Tongue (tissue), 2 donors: Measurements from ENCODE around the gene FAM222B. TPM values are rescaled to one million over a fixed set of nuclear protein-coding genes. Genes with fewer than 3 reads are reported as not detected.

Experiments
- DNase-seq: peaks from one replicate; pipeline ENCODE4 v3.0.0-alpha.2; 2015
- total RNA-seq: library from RNA; depleted of rRNA; stranded (reverse); fragments of >200 nt; gene quantifications from one replicate; pipeline ENCODE4 v1.2.3, GENCODE V29; 2014

Gene FAM222B
- total RNA-seq, 1 donor from 2014 or later, result 3.2 TPM

DNA sequence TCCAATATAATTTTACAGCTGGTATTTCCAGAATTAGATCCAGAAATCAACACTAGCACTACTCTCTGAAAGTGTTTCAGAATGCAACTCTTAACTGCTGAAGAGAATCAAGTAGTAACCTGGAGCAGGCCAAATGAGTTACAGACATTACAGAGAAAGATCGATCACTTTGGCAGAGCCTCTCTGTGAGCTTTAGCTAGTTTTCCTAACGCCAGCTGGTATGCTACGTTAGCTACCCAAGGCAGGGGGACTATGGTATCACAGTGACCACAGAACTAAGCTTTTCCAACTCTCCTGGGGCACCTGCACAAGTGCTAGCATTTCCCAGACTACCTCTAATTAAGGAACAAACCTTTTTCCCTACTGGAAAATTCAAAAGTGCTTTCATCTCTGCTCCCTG is 68.4 kb downstream of the FAM222B start:
- DNase-seq, result no peak

DNA sequence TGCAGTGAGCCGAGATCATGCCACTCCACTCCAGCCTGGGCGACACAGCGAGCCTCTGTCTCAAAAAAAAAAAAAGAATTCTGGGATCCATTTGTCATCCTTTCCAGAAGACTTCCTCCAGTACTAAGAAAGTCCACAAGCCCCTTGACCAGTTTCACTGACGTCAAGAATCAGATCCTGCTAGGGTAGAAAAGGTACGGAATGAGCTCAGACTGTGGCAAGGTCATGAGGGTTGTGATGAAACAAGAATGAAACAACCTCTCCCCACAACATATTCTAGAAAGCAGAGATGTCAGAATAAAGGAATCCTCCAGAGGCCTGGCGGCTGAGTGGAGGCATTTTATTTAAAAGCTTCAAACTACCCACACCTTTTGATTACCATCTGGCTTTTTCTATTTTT is 68.9 kb downstream of the FAM222B start:
- DNase-seq, result no peak

DNA sequence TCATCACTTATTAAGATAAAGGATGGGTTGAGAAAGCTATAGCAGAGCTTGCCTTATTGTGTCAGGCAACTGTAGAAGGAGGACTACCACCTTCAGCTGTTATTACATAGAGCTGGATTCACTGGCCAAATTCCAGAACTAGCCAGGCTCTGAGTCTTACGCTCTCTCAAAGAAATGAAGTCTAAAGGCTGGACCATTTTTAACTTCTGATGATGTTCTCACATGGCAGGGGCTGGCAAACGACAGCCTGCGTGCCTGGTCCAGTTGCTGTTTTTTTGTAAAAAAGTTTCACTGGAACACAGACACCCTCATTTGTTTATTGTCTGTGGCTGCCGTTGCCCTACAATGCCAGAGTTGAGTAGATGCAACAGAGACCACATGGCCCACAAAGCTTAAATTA is 77.6 kb downstream of the FAM222B start:
- DNase-seq, result no peak

DNA sequence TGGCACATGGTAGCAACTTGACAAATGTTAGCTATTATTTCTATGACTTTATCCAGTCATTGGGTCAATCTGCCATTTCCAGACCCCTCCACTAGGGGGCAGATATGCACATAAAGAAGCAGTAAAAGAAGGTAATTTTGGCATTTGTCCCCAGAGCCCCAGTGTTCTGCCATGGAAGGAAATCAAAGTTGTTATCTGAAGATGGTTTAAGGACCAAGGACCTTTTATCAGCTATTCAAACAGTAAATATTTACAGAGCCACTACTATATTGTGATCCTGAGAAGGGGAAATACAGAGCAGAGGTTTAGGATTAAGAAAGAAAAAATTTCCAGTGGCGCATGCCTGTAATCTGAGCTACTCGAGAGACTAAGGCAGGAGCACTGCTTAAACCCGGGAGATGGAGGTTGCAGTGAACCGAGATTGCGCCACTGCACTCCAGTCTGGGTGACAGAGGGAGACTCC is 78.8 kb downstream of the FAM222B start:
- peak; percentile 89 for DNase-seq

DNA sequence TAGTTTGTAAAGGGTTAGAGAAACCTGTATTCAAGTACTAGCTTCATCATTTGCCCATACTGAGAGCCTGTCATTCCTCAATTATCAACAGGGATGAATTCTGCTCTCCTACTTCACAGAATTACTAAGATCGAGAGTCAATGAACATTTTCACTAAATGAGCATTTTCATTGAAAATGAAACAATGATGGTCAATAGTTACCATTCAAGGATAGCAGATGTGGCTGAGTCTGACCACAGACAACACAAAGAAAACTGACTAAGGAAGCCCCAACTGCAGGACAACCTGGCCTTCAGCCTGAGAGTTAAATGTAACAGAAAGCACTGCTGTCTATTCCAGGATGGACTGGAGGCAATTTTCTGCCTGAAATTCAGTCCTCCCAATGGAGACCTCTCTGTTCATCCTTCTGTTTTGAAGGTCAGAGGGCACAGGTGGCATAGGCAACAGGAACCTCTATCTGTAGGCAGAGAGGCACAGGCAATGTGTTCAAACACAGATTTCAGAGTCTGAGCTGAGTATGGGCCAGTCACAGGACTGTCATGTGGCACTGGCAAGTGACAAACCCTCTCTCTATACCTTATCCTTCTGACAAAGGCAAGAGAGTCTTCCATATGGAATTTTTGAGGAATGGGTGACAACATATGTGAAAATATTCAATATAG is 79.3 kb downstream of the FAM222B start:
- DNase-seq, result no peak

DNA sequence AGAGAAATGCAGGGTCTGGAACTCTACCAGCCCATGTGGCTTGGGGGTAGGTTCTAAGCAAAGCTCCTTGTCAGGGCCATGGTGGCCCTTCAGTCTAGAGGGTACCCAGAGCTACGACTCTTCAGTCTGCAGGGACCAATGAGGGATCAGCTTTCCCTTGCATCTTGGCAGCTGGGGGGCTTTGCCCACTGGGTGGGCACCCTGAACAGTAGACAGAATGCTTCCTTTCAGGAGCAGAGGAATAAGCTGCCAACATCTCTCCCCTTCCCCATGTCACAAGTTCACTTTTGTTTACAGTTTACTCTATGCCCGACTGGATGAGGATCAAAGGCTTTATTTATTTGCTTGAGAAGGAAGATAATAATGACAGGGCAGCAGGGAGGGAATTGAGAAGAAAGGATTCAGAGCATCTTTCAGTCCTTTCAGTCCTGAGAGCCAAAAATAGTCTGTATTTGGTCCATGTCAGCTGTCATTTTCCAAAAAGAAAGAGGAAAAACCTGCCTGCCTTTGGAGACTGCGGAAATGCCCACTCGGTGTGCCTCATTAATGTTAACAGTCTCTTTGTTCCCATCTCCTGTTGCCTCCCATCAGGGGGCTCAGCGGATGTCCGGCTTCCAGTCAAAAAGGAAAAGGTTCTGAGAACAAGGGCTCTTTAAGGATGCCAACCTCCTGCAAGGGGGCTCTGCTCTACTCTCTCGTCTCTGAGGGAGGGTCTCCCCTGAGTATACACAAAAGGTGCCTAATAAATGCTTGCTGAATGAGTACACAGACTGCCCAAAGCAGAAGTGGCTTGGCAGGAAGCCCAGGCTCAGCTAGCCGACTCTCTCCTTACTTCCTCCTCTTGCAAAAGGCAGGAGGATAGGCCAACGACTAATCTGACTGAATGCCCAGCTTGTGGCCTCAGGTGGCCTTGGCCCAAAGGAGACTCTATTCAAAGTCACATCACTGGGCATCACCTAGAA is 81.7 kb downstream of the FAM222B start:
- DNase-seq, result no peak

DNA sequence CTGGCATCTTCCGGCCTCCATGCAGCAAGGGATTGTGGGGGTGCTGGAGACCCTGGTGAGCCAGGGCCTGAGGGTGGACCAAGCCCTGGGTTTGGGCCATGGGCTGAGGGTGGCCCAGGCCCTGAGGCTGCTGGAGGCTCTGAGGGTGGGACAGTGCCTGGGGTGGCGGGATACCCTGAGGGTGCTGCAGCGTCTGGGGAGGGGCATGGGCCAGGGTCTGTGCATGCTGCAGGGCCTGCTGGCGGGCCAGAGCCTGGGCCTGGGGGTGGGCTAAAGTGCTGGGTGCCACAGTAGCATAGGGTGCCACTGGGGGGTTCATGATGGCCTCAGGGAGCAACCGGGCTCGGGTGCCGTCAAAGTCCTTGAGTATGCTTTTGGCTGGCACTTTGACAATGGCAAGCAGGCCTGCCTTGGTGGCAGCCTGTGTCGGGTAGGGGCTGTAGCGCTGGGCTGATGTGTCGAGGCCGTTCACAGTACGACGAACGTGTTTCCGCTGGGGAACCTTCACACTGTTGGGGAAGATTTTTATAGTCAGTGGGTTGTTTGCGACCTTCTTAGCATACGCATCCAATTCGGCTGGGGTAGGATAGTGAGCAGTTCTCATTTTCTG is 83.2 kb downstream of the FAM222B start:
- no peak for DNase-seq

DNA sequence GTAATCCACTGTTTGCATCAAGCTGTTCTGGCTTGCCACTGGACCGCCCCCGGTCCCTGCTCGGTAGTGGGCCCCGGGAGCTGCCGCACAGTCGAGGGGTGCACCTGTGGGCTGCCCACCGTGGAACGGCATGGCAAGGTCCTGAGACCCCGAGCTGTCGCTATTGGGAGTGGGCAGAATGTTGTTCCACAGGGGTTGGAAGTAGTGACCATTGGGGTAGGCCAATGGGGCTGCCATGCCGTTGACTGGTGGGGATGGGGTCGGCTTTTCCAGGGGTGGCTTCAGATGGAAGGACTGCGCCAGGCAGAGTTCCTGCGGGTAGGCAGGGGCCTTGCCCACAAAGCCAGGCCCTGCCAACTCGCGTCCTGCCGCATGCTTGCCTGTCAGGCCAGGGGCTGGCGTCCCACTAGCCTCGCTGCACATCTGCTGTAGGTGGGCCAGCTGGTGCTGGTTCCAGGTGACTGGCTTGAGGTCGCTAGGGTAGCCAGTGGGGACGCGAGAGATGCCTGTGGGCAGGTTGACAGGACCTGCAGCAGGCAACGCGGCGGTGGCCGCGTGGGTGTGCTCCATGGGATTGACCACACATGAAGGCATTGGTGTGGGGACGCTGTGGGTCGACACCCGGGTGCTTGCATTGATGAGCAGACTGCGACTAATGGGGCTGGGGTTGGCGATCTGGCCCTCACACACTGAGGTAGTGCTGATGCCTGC is 84.0 kb downstream of the FAM222B start:
- DNase-seq, result no peak

DNA sequence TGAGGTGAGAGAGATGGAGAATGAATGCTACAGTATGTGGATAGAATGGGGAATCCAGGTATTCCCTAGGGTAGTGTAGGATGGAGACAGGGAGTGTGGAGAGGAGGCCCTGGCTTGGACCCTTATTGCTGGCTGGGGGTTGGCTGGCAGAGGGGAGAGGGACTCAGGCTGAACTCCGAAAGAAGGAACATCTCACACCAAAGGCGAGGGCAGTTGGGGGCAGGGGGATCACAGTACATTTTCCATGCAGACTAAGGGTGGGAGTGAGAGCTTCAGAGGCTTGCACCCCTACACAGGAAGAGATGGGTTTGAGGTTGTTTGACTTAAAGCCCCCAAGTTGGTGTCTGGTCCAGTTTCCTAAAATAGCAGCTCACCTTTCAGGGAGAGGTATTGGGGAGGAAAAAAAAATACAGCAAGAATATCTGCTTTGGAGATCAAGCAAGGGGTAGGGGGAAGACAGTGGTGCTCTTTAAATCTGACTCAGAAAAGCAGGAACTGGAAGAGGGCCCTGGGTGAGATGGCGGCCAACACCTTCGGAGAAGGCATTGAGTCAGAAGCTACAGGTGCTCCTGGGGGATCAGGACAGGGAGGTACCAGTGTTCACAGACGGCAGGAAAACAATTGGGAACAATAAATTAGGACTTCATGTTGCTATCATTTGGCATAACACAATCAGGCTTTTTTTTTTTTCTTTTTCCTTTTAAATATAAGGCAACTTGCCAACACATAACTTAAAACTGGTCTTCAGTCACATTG is 86.4 kb downstream of the FAM222B start:
- DNase-seq, result no peak

DNA sequence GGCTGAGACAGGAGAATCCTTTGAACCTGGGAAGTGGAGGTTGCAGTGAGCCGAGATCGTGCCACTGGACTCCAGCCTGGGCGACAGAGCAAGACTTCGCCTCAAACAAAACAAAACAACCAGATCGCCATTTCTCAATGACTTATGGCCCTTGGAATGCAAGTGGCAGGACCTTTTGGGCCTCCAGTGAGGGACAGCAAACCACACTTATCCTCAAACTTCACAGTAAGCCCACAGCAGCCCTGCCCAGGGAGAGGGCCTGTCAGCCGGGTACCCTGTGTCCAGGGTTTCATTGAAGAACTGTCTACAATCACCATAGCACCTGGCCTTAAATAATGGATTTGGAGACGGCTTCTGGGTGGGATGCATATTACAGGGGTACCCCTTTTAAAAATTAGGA is 87.1 kb downstream of the FAM222B start:
- DNase-seq, result no peak

DNA sequence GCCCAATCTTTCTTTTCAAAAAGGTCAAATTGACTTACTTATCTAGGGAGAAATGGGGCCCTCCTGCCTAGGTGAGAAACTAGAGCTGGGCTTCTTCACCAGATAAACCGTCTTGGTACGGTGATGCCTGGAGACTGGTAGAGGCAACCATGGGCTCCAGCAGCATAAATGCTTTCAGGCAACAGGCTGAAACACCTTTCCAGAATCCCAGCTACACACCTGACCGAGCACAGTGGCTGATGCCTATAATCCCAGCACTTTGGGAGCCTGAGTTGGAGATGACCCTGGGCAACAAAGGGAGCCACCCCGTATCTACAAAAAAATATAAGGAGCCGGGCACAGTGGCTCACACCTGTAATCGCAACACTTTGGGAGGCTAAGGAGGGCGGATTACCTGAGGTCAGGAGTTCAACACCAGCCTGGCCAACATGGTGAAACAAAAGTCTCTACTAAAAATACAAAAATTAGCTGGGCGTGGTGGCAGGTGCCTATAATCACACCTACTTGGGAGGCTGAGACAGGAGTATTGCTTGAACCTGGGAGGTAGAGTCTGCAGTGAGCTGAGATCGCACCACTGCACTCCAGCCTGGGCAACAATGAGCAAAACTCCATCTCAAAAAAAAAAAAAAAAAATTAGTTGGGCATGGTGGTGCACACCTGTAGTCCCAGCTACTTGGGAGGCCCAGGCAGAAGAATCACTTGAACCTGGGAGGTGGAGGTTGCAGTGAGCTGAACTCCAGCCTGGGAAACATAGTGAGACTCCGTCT is 90.8 kb downstream of the FAM222B start:
- DNase-seq, result no peak

DNA sequence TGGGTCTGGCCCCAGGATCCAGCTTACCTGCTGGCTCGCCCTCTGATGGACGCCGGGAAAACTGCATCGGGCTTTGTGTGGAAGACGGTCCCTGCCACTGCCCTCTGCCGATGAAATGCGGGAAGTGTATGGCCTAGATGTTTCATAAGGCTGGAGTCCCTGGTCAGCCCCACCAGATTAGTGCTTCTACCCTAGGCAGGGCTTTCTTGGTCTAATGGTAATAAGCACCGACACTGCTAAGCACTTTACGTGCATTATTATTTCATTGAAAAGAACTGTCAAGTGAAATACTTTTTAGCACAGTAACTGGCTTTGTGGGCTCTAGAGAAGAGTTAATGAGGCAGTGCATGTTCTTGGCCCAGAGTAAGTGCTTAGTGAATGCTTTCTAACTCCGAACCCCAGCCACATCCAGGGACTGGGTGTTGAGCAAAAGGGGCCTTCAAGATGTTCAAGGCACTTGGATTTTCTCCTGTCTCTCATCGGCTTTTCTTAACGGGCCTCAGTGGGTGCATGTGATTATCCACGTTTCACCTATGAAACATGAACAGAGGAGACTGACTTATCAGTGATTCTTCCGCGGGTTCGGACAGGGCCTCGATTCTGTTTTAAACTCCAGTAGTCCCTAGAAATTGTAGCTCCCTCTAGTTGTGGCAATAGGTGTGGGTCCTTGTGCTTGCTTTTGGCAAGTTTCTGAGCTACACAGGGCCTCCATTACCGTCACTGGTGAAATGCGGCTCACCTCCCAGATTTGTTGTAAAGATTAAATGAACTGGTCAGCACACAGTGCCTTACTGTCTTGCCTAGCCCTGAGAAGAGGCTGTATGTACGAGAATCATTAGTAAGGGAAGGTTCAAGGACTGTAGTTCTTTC is 92.2 kb downstream of the FAM222B start:
- DNase-seq, result peak; percentile 97

DNA sequence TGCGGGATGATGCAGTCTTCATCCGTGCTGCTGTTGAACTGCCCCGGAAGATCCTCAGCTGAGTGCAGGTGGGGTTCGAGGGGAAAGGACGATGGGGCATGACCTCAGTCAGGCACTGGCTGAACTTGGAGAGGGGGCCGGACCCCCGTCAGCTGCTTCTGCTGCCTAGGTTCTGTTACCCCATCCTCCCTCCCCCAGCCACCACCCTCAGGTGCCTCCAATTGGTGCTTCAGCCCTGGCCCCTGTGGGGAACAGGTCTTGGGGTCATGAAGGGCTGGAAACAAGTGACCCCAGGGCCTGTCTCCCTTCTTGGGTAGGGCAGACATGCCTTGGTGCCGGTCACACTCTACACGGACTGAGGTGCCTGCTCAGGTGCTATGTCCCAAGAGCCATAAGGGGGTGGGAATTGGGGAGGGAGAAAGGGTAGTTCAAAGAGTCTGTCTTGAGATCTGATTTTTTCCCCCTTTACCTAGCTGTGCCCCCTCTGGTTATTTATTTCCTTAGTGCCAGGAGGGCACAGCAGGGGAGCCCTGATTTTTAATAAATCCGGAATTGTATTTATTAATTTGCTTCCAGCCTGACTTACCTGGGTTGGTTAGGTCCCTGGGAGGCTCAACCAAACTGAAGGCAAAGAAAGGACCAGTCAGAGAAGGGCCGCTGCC is 92.9 kb downstream of the FAM222B start:
- DNase-seq, result no peak

DNA sequence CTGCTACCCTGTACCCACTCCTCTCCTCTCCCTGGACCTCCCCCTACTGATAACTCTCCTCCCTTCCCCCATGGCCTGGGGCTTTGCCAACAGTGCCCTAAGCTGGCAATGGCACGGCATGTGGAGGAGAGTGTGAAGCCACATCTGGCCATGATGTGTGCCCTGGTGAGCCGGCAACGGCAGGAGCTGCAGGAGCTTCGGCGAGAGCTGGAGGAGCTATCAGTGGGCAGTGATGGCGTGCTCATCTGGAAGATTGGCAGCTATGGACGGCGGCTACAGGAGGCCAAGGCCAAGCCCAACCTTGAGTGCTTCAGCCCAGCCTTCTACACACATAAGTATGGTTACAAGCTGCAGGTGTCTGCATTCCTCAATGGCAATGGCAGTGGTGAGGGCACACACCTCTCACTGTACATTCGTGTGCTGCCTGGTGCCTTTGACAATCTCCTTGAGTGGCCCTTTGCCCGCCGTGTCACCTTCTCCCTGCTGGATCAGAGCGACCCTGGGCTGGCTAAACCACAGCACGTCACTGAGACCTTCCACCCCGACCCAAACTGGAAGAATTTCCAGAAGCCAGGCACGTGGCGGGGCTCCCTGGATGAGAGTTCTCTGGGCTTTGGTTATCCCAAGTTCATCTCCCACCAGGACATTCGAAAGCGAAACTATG is 93.6 kb downstream of the FAM222B start:
- no peak for DNase-seq

DNA sequence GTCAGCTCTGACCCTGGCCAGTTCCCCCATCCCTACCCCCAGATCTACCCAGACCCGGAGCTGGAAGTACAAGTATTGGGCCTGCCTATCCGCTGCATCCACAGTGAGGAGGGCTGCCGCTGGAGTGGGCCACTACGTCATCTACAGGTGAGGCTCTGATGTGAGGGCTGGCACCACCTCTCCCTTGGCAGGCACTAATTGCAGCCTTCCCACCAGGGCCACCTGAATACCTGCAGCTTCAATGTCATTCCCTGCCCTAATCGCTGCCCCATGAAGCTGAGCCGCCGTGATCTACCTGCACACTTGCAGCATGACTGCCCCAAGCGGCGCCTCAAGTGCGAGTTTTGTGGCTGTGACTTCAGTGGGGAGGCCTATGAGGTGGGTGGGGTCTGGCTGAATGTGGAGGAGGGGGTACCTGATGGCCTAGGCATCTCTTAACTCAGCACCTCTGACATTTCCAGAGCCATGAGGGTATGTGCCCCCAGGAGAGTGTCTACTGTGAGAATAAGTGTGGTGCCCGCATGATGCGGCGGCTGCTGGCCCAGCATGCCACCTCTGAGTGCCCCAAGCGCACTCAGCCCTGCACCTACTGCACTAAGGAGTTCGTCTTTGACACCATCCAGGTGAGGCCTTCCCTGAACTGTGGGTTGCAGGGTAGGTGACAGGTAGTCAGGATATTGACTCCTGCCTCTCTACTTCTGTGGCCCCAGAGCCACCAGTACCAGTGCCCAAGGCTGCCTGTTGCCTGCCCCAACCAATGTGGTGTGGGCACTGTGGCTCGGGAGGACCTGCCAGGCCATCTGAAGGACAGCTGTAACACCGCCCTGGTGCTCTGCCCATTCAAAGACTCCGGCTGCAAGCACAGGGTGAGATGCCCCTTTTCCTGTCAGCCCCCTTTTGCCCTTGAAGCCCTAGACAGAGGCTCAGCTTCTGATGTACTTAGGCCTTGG is 94.5 kb downstream of the FAM222B start:
- no peak for DNase-seq

DNA sequence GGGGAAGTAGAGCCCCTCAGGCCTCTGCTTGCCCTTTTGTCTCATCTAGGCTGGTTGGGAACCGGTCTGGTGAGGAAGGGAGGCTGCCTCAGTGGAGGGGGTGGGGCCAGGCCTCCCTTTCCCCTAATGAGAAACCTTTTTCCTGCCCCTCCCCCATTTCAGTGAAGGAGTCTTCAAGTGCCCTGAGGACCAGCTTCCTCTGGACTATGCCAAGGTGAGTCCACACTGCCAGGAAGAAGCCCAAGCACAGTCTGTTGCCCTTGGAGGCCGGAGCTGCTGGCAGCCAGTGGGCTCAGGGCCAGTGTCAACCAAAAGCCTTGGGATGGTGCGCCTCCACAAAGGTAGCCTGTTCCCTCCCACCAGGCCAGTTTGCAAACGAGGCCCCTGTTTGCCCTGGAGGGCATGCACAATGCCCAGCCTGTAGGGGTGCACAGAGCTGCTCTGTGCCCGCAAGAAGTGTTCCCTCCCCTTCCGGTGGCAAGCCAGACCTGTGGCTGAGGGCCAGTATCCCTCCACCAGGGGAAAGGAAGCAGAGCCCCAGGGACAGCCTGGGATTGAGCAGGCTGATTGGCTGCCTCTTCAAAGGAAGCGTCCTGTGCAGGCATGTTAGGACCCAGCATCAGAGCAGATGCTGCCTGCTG is 95.4 kb downstream of the FAM222B start:
- DNase-seq, result no peak

DNA sequence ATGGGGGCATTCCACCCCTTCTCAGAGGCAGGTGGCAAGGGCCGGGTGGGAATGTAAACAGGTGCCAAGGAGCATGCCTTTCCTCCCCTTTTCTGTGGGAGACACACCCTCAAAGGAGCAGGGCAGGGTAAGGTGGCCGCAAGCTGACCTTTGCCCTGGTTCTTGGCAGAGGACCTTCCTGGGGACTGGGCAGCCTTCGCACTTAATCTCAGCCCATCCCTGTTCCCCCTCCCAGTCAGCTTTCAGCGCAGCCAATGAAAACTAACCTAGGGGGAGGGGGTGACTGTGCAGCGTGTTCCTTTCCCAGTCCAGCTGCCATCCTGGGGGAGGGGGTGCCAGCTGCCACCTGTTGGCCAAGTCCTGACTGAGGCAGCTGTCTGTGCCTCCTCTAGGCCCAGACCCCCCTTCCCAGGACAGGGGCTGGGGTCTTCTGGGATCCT is 96.0 kb downstream of the FAM222B start:
- DNase-seq, result peak; percentile 95
